CD4-positive, CD25-positive, alpha-beta regulatory T cell (primary cell): ENCODE data around the gene UCN. TPM values are rescaled to one million over a fixed set of nuclear protein-coding genes. Genes with fewer than 3 reads are reported as not detected.
"Not testable (repeated sequence)": the region's sequence is repeated elsewhere in the genome, so short reads cannot be mapped to it uniquely, and the experiment has no call there.

Source experiments
- ATAC-seq, 2 donors: fragments of 150-1000 bp; cut with Tn5 transposase; one replicate each; pipeline ENCODE4 v1.10.0; 2021; ENCODE audit warnings: low read depth in 2 of 2, moderate number of reproducible peaks in 2 of 2, moderate library complexity in 1 of 2
- DNase-seq, 3 donors: peaks; one replicate each; pipeline versions ENCODE4 v3.0.0 to v3.0.0-alpha.2; 2012 to 2022; ENCODE audit warnings: mixed read lengths in 1 of 3
- H3K27ac ChIP-seq: one replicate; pipeline ENCODE4 v1.7.0; 2013; ENCODE audit warnings: mild to moderate bottlenecking, low read length; ENCODE audit not compliant: insufficient read depth, poor library complexity, severe bottlenecking
- H3K27me3 ChIP-seq: one replicate; pipeline ENCODE4 v1.7.0; 2013; ENCODE audit warnings: low read length; ENCODE audit not compliant: control insufficient read depth, insufficient read depth
- H3K36me3 ChIP-seq: one replicate; pipeline ENCODE4 v1.7.0; 2013; ENCODE audit warnings: mild to moderate bottlenecking, low read length, moderate library complexity; ENCODE audit not compliant: control insufficient read depth, insufficient read depth
- H3K4me1 ChIP-seq: 2 replicates; pipeline ENCODE4 v1.7.0; 2013; ENCODE audit warnings: mild to moderate bottlenecking, low read length; ENCODE audit not compliant: insufficient read depth, control insufficient read depth, poor library complexity, severe bottlenecking
- H3K4me3 ChIP-seq: one replicate; pipeline ENCODE4 v1.7.0; 2013; ENCODE audit warnings: low read depth, mild to moderate bottlenecking, low read length, moderate library complexity
- H3K9me3 ChIP-seq, 2 experiments: 1 replicate in 1 of 2; 2 replicates in 1 of 2; pipeline ENCODE4 v1.7.0; 2013; ENCODE audit warnings: low read length in 2 of 2, mild to moderate bottlenecking in 1 of 2, moderate library complexity in 1 of 2; ENCODE audit not compliant: control insufficient read depth in 2 of 2
- H3K27ac Mint-ChIP-seq, 3 donors: one replicate each; pipeline ENCODE4 v1.8.0; 2020 to 2022; ENCODE audit warnings: mild to moderate bottlenecking in 3 of 3, mixed read lengths in 3 of 3, moderate library complexity in 2 of 3
- H3K27me3 Mint-ChIP-seq: one replicate; pipeline ENCODE4 v1.8.0; 2022; ENCODE audit warnings: mild to moderate bottlenecking, mixed read lengths
- H3K36me3 Mint-ChIP-seq: one replicate; pipeline ENCODE4 v1.8.0; 2020; ENCODE audit warnings: mixed read lengths
- H3K4me1 Mint-ChIP-seq, 4 donors: one replicate each; pipeline ENCODE4 v1.8.0; 2020 to 2022; ENCODE audit warnings: mixed read lengths in 4 of 4, mild to moderate bottlenecking in 1 of 4
- H3K4me3 Mint-ChIP-seq, 4 donors: one replicate each; pipeline ENCODE4 v1.8.0; 2020 to 2022; ENCODE audit warnings: mild to moderate bottlenecking in 4 of 4, mixed read lengths in 4 of 4, moderate library complexity in 3 of 4
- H3K9me3 Mint-ChIP-seq, 7 donors: one replicate each; pipeline ENCODE4 v1.8.0; 2020 to 2022; ENCODE audit warnings: mixed read lengths in 7 of 7, mild to moderate bottlenecking in 3 of 7, moderate library complexity in 2 of 7
- polyA plus RNA-seq, 4 donors: library from polyadenylated mRNA; unstranded; fragments of 300-500 nt; fragmentation: Illumina TruSeq; gene quantifications; one replicate each; pipeline ENCODE4 v1.2.3, GENCODE V29; 2021
- total RNA-seq: library from RNA; stranded (reverse); gene quantifications from one replicate; pipeline ENCODE4 v1.2.3, GENCODE V29; 2022

Gene UCN
- total and polyA plus RNA-seq, 5 donors from 2014 or later = 0.24 to 2.2 (median 0.55) TPM; not detected in 1

GRCh38 chr2:27280826-27281225 is 27.4 kb downstream of the UCN start:
- Mint-ChIP-seq H3K4me1 (peaks cover 2 to 5% (median 4%) of the 10 kb centered on the region in 4 donors), H3K9me3 (no peaks in the 10 kb centered on the region), H3K36me3 (no peaks in the 10 kb centered on the region), H3K27me3 (peaks cover 31% of the 10 kb centered on the region), H3K27ac (no peak overlapping the region), H3K4me3 (no peak overlapping the region)
- ATAC-seq (no peak), DNase-seq (no peak)
- Histone ChIP-seq H3K27ac (no peak overlapping the region), H3K36me3 (no peaks in the 10 kb centered on the region), H3K27me3 (peaks cover 10% of the 10 kb centered on the region), H3K4me1 (no peaks in the 10 kb centered on the region), H3K4me3 (no peak overlapping the region), H3K9me3 (no peaks in the 10 kb centered on the region)

GRCh38 chr2:27278010-27278409 is 30.2 kb downstream of the UCN start:
- DNase-seq (no peak), ATAC-seq (no peak)
- H3K4me1 ChIP-seq = no peaks in the 10 kb centered on the region
- no peak overlapping the region for H3K27ac ChIP-seq
- Mint-ChIP-seq H3K4me3 (no peak overlapping the region), H3K9me3 (no peaks in the 10 kb centered on the region), H3K27ac (peak overlapping the region in 1 of 3 donors; percentile 43), H3K27me3 (peaks cover 30% of the 10 kb centered on the region), H3K36me3 (no peaks in the 10 kb centered on the region), H3K4me1 (peaks cover 2 to 5% (median 4%) of the 10 kb centered on the region in 4 donors)
- peaks cover 3% of the 10 kb centered on the region for H3K27me3 ChIP-seq
- no peaks in the 10 kb centered on the region for H3K36me3 ChIP-seq
- no peak overlapping the region for H3K4me3 ChIP-seq
- no peaks in the 10 kb centered on the region for H3K9me3 ChIP-seq

- Mint-ChIP-seq H3K4me3 (no peak within 1 kb of the TSS), H3K27ac (no peak within 1 kb of the TSS), H3K9me3 (no peaks in the 10 kb centered on the region), H3K36me3 (no peaks in the 10 kb centered on the region), H3K4me1 (peaks cover 2 to 5% (median 4%) of the 10 kb centered on the region in 4 donors), H3K27me3 (peaks cover 38% of the 10 kb centered on the region)
- DNase-seq (no peak), ATAC-seq (no peak)
- Histone ChIP-seq H3K36me3 (no peaks in the 10 kb centered on the region), H3K9me3 (no peaks in the 10 kb centered on the region), H3K4me3 (no peak within 1 kb of the TSS), H3K27me3 (peaks cover 2% of the 10 kb centered on the region), H3K4me1 (no peaks in the 10 kb centered on the region), H3K27ac (no peak within 1 kb of the TSS)
Observed at GRCh38 chr2:27275211-27276150, 32.8 kb downstream of the UCN start, which contains the start of gene DNAJC5G. Gene DNAJC5G (plus strand): TSS chr2:27275433. CDS start chr2:27276729, 1,296 bp downstream.

GRCh38 chr2:27272537-27273522 is 35.4 kb downstream of the UCN start:
- not testable (repeated sequence) for H3K4me1 Mint-ChIP-seq, H3K4me1 ChIP-seq, H3K36me3 ChIP-seq, DNase-seq, H3K9me3 Mint-ChIP-seq, H3K36me3 Mint-ChIP-seq, ATAC-seq, H3K4me3 Mint-ChIP-seq, H3K4me3 ChIP-seq, H3K27ac ChIP-seq, H3K9me3 ChIP-seq
- H3K27ac Mint-ChIP-seq = peak overlapping the region in 1 of 3 donors; percentile 89
- peaks cover 11% of the 10 kb centered on the region for H3K27me3 ChIP-seq
- peaks cover 41% of the 10 kb centered on the region for H3K27me3 Mint-ChIP-seq

GRCh38 chr2:27271631-27272340 is 36.5 kb downstream of the UCN start:
- Histone ChIP-seq H3K27ac (no peak overlapping the region), H3K4me3 (no peak overlapping the region), H3K36me3 (no peaks in the 10 kb centered on the region), H3K9me3 (no peaks in the 10 kb centered on the region), H3K4me1 (no peaks in the 10 kb centered on the region), H3K27me3 (peaks cover 17% of the 10 kb centered on the region)
- H3K9me3 Mint-ChIP-seq = no peaks in the 10 kb centered on the region
- peaks cover 35% of the 10 kb centered on the region for H3K27me3 Mint-ChIP-seq
- H3K27ac Mint-ChIP-seq = no peak overlapping the region
- ATAC-seq (no peak), DNase-seq (no peak)
- H3K4me3 Mint-ChIP-seq = no peak overlapping the region
- H3K36me3 Mint-ChIP-seq = no peaks in the 10 kb centered on the region
- H3K4me1 Mint-ChIP-seq = no peaks in the 10 kb centered on the region

- H3K27me3 ChIP-seq = peaks cover 22% of the 10 kb centered on the region
- no peaks in the 10 kb centered on the region for H3K9me3 Mint-ChIP-seq
- no peak overlapping the region for H3K27ac ChIP-seq
- H3K4me3 ChIP-seq = no peak overlapping the region
- H3K27me3 Mint-ChIP-seq = peaks cover 29% of the 10 kb centered on the region
- no peak overlapping the region for H3K27ac Mint-ChIP-seq
- H3K4me1 Mint-ChIP-seq = no peaks in the 10 kb centered on the region
- no peaks in the 10 kb centered on the region for H3K36me3 ChIP-seq
- no peaks in the 10 kb centered on the region for H3K4me1 ChIP-seq
- DNase-seq (no peak), ATAC-seq (no peak)
- H3K4me3 Mint-ChIP-seq = no peak overlapping the region
- no peaks in the 10 kb centered on the region for H3K9me3 ChIP-seq
- H3K36me3 Mint-ChIP-seq = no peaks in the 10 kb centered on the region
Observed at GRCh38 chr2:27270670-27271069, 37.6 kb downstream of the UCN start.

GRCh38 chr2:27270131-27270530 is 38.1 kb downstream of the UCN start:
- H3K27me3 Mint-ChIP-seq = peaks cover 29% of the 10 kb centered on the region
- H3K36me3 ChIP-seq = no peaks in the 10 kb centered on the region
- no peaks in the 10 kb centered on the region for H3K9me3 ChIP-seq
- no peak overlapping the region for H3K27ac ChIP-seq
- ATAC-seq = no peak
- no peak overlapping the region for H3K27ac Mint-ChIP-seq
- H3K36me3 Mint-ChIP-seq = no peaks in the 10 kb centered on the region
- peaks cover 26% of the 10 kb centered on the region for H3K27me3 ChIP-seq
- no peaks in the 10 kb centered on the region for H3K9me3 Mint-ChIP-seq
- H3K4me3 ChIP-seq = no peak overlapping the region
- peaks cover 0 to 3% (median 0%) of the 10 kb centered on the region in 4 donors for H3K4me1 Mint-ChIP-seq
- H3K4me1 ChIP-seq = peaks cover 1% of the 10 kb centered on the region
- DNase-seq = no peak
- no peak overlapping the region for H3K4me3 Mint-ChIP-seq
